Heart right ventricle (tissue), 16 donors: ENCODE measurements around the gene GPD1. TPM values are rescaled to one million over a fixed set of nuclear protein-coding genes. Genes with fewer than 3 reads are reported as not detected.
A peak's percentile ranks its signal among the peaks of the same experiment; 100 is the strongest.
"Not testable (repeated sequence)": the region's sequence is repeated elsewhere in the genome, so short reads cannot be mapped to it uniquely, and the experiment has no call there.

Experiments used
- ATAC-seq, 8 donors: fragments of 200-7000 bp; cut with Tn5 transposase; one replicate each; pipeline ENCODE4 v1.9.1; 2020; ENCODE audit warnings: mild to moderate bottlenecking in 8 of 8, moderate library complexity in 8 of 8, moderate number of reproducible peaks in 1 of 8
- DNase-seq, 2 donors: peaks; one replicate each; pipeline ENCODE4 v3.0.0-alpha.2; 2020
- H3K27ac ChIP-seq, 10 donors: fragments of 200-600 bp; sonication (generic) in 2 of 10; one replicate each; pipeline versions ENCODE4 v1.5.0 to v1.8.0; 2020 to 2022; ENCODE audit warnings: mild to moderate bottlenecking in 3 of 10
- H3K27me3 ChIP-seq, 7 donors: fragments of 200-600 bp; one replicate each; pipeline ENCODE4 v1.8.0; 2021 to 2022; ENCODE audit warnings: mild to moderate bottlenecking in 2 of 7
- H3K36me3 ChIP-seq, 9 donors: fragments of 200-600 bp; sonication (generic) in 1 of 9; one replicate each; pipeline versions ENCODE4 v1.5.0 to v1.8.0; 2020 to 2022; ENCODE audit warnings: mild to moderate bottlenecking in 2 of 9
- H3K4me1 ChIP-seq, 9 donors: fragments of 200-600 bp; sonication (generic) in 1 of 9; one replicate each; pipeline versions ENCODE4 v1.5.0 to v1.8.0; 2020 to 2022; ENCODE audit warnings: mild to moderate bottlenecking in 4 of 9
- H3K4me3 ChIP-seq, 10 donors: fragments of 200-600 bp; sonication (generic) in 2 of 10; one replicate each; pipeline versions ENCODE4 v1.5.0 to v1.8.0; 2020 to 2022; ENCODE audit warnings: mild to moderate bottlenecking in 7 of 10, moderate library complexity in 2 of 10
- H3K9me3 ChIP-seq, 11 donors: fragments of 200-600 bp in 10 of 11; sonication (generic) in 2 of 11; one replicate each; pipeline versions ENCODE4 v1.5.0 to v1.8.0; 2013 to 2022; ENCODE audit warnings: mild to moderate bottlenecking in 2 of 11, control low read depth in 1 of 11, moderate library complexity in 1 of 11
- CTCF ChIP-seq, 9 donors: fragments of 200-600 bp; sonication (generic) in 2 of 9; IDR thresholded peaks; one replicate each; pipeline versions ENCODE4 v1.5.0 to v1.8.0; 2021 to 2022; ENCODE audit warnings: antibody characterized with exemption in 9 of 9, mild to moderate bottlenecking in 5 of 9, moderate library complexity in 1 of 9
- whole genome bisulfite sequencing, 2 donors: extraction: QIAGEN DNeasy Blood & Tissue Kit; methylation state at CpG; one replicate each; pipeline ENCODE4 v1.1.7; 2013; ENCODE audit warnings: inconsistent platforms in 1 of 2; 5-methylcytosine and 5-hydroxymethylcytosine counted together
- intact Hi-C, 10 donors: fragments of 100-400 bp; cut with DNase I; formaldehyde crosslinking; loops; one replicate each; pipeline versions ENCODE4 v1.11.1 to v1.14.2; 2022
- polyA plus RNA-seq, 2 donors: library from polyadenylated mRNA; stranded (reverse); fragments of 200-250 nt; gene quantifications; one replicate each; pipeline ENCODE4 v1.2.3, GENCODE V29; 2013
- total RNA-seq, 10 donors: library from RNA; stranded (reverse); fragmentation: NEBNext Ultra II Directional in 3 of 10; extraction: Animal tissue kit (Norgen Biotek cat#: 25700) in 3 of 10; gene quantifications; one replicate each; pipeline versions ENCODE4 v1.2.1 to v1.2.4, GENCODE V29; 2021 to 2023
- donor health status: Arrhythmogenic right ventricular cardiomyopathy.
- donor health status: ischemic (EF 13 %, LVEDD 7.1; RV severe dilation, severe dysfunction).
- donor health status: healthy with polysubstance abuse.
- donor health status: DM: no; HTN: yes; CAD: no.
- donor health status: DM: no; HTN: no; CAD: no.
- donor health status: ischemic (EF 25% LVEDD 6.9; RV normal size, moderate dysfunction).
- donor health status: ischemic (EF 25% LVEDD 5.7; RV mildly dilated, moderate dysfunction).
- donor health status: healthy.
- donor health status: DM: yes; HTN: yes; CAD: no.
- donor health status: Ischemic cardiomyopathy.
- donor health status: ischemic (EF 35%, LVEDD 5.7; RV mildly dilated, moderate dysfunction).
- donor health status: nonischemic (EF 11% LVEDD 7.7; RV severe dilation, severe dysfunction).
- donor health status: DM: yes; HTN: yes; CAD: no.
- donor health status: PGD.
- donor health status: ischemic (EF 29% LVEDD 5.4; RV normal size, mild dysfunction).
- donor health status: nonischemic (EF 23%, LVEDD 6.1; RV moderate dilation, normal function).

GPD1 gene
- total and polyA plus RNA-seq, 12 donors, result 5.2 to 67.7 (median 15.3) TPM

- no peak for TF ChIP-seq CTCF (IDR thresholded peaks at IDR 0.05)
- Histone ChIP-seq H3K27me3 (no peaks in the 10 kb centered on the region), H3K4me1 (peaks cover 3 to 32% (median 14%) of the 10 kb centered on the region in 9 donors), H3K27ac (no peak overlapping the region), H3K36me3 (peaks cover 0 to 16% (median 0%) of the 10 kb centered on the region in 9 donors), H3K4me3 (no peak overlapping the region), H3K9me3 (no peaks in the 10 kb centered on the region)
- intact Hi-C loops, result no loop called here
- DNase-seq (no peak), ATAC-seq (no peak)
- 65 to 68% methylated on average over 3 of the region's 3 CpGs for WGBS, 2 donors
These were observed 45.5 kb downstream of the GPD1 start for GRCh38 chr12:50149311-50149710.

GRCh38 chr12:50151047-50151687, 47.4 kb downstream of the GPD1 start:
- Histone ChIP-seq H3K9me3 (no peaks in the 10 kb centered on the region), H3K4me3 (no peak overlapping the region), H3K36me3 (peaks cover 0 to 16% (median 0%) of the 10 kb centered on the region in 9 donors), H3K27me3 (no peaks in the 10 kb centered on the region), H3K27ac (no peak overlapping the region), H3K4me1 (peaks cover 0 to 21% (median 5%) of the 10 kb centered on the region in 9 donors)
- DNase-seq (no peak), ATAC-seq (peak in 1 of 8 donors; percentile 51)
- no peak for TF ChIP-seq CTCF (IDR thresholded peaks at IDR 0.05)
- intact Hi-C loops, result no loop called here
- WGBS, 2 donors, result 57 to 69% methylated on average over 1 of the region's 1 CpG

DNA sequence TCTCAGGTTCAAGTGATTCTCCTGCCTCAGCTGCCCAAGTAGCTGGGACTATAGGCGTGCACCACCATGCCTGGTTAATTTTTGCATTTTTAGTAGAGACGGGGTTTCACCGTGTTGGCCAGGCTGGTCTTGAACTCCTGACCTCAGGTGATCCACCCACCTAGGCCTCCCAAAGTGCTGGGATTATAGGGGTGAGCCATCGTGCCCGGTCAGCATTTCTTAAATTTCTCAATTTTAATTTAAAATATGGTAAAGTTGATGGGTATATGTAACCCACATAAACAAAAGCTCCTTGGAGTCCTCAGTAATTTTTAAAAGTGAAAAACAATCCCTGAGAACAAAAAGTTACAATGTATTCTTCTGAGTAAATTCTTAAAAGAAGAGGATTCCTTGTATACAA, 51.1 kb downstream of the GPD1 start:
- peaks cover 0 to 20% (median 0%) of the 10 kb centered on the region in 9 donors for H3K36me3 ChIP-seq
- H3K9me3 ChIP-seq, DNase-seq, H3K27ac ChIP-seq, H3K27me3 ChIP-seq, ATAC-seq, intact Hi-C loops, H3K4me3 ChIP-seq: not testable (repeated sequence)
- H3K4me1 ChIP-seq, result peaks cover 0 to 12% (median 3%) of the 10 kb centered on the region in 9 donors
- 93 to 95% methylated on average over 5 of the region's 5 CpGs for WGBS, 2 donors

DNA sequence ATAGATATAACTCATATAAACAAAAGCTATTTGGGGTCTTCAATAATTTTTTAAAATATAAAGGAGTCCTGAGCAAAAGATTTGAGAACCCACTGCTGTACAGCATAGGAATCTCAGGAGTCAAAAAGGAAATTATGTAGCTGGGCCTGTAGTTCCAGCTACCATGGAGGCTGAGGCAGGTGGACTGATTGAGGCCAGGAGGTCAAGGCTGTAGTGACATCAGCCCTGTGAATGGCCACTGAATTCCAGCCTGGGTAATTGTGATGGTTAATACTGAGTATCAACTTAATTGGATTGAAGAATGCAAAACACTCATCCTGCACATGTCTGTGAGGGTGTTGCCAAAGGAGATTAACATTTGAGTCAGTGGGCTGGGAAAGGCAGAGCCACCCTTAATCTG, 52.8 kb downstream of the GPD1 start:
- no peak for TF ChIP-seq CTCF (IDR thresholded peaks at IDR 0.05)
- ATAC-seq (no peak), DNase-seq (no peak)
- Histone ChIP-seq H3K4me3 (no peak overlapping the region), H3K9me3 (no peaks in the 10 kb centered on the region), H3K4me1 (peaks cover 0 to 9% (median 0%) of the 10 kb centered on the region in 9 donors), H3K36me3 (peaks cover 0 to 20% (median 0%) of the 10 kb centered on the region in 9 donors), H3K27ac (no peak overlapping the region), H3K27me3 (no peaks in the 10 kb centered on the region)
- intact Hi-C loops, result no loop called here

DNA sequence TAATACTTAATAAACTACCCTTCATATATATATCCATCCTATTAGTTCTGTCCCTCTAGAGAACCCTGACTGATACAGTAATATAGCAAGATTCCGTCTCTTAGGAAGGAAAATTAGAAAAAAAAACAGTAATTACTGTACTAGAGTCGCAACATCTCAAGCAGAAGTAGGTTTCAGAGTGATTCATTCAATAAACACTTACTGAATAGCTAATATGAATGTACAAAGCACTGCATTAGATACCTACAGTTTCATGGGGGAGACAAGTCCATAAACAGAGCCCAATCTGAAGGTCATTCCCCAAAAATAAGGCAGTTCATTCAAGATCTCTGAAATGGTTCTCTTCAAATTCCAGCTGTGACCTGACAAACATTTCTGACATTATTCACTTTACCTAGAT, 53.5 kb downstream of the GPD1 start:
- Histone ChIP-seq H3K27me3 (no peaks in the 10 kb centered on the region), H3K36me3 (peaks cover 0 to 20% (median 0%) of the 10 kb centered on the region in 9 donors), H3K9me3 (no peaks in the 10 kb centered on the region), H3K4me1 (peaks cover 0 to 9% (median 0%) of the 10 kb centered on the region in 9 donors), H3K4me3 (no peak overlapping the region), H3K27ac (no peak overlapping the region)
- intact Hi-C loops, result no loop called here
- DNase-seq (no peak), ATAC-seq (no peak)
- whole genome bisulfite sequencing, 2 donors, result 91 to 94% methylated on average over 2 of the region's 2 CpGs
- TF ChIP-seq CTCF (IDR thresholded peaks at IDR 0.05), result no peak
